ENCODE results near the gene FHAD1. TPM values are rescaled to one million over a fixed set of nuclear protein-coding genes. Genes with fewer than 3 reads are reported as not detected.
A peak's percentile ranks its signal among the peaks of the same experiment; 100 is the strongest.

The FHAD1 gene
- total RNA-seq, 1 donor from 2014 or later: under 0.01 TPM

DNA sequence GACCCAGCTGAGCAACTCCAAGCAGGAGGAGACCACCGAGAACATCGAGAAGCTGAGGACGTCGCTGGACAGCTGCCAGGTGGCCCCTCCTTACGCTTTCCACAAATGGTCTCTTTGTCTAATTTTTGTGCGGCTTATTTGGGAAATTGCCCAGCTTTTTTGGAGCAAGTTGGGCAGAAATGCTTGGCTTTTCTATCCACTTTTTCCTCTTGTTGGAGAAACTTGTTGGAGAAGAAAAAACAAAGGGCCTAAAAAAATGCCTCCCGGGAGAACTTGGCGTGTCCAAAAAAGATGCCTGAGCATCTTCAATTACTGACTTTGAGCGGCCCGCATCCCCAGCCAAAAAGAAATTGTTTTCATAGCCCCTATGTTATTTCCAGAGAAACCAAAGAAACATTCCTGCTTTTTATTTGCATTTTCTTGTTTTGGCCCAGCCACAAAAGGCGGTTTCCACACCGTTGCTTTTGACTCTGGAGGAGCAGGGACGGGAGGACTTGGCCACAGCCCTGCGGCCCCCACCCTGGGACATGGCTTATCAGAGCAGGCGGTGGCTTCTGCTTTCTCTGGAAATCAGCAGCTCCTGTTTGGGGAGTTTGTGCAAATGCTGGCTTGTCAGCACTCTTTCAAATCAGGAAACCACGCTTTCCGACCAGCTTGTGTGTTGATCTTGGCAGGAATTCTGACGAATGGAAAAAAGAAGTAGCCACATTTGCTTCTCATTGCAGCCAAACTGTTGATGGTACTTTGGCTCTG lies 81.5 kb downstream of the FHAD1 start:
- peak; percentile 92 for DNase-seq

DNA sequence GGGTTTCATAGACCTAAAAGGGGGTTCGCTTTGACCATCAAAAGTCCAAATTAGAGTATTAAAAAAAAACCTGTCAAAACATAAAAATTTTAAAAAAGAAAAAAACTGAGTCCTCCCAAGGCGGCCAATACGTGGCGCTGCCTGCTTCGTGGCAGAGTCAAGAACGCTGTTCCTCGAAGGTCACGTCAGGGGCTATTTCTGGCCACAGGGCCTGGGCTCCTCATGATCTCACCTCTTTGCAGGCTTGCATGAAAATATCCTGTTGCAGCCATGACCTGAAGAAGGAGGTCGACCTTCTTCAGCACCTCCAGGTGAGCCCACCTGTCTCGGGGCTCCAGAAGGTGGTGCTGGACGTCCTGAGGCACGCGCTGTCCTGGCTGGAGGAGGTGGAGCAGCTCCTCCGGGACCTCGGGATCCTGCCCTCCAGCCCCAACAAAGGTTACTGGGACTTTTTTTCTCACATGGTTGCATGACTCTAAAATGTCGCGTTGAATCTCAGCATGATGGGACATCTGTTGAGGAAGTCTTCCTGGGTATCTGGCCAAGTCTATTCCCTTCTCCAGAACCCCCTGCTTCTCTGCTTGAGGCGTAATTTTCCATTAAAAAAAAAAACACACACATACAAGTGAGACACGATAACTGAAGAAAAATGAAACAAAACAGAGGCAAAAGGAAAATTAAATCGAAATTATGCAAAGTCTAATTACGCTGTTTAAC lies 82.2 kb downstream of the FHAD1 start:
- DNase-seq: peak; percentile 86

DNA sequence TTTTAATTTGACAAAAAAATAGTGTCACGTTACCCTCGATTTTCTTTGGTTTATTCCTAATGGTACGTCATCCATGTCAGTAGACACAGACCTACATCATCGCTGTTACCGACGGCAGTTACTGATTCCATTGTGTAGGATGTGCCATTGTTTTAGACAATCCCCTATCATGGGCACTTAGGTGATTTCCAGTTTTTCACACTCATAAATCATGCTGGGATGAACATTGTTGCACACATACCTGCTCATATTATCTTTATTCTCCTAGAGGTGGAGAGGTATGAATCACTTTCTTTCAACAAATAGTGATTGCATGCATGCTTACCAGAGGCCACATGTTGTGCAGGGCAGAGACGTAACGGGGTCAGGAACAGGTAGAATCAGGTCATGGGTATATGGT lies 83.0 kb downstream of the FHAD1 start:
- no peak for DNase-seq

DNA sequence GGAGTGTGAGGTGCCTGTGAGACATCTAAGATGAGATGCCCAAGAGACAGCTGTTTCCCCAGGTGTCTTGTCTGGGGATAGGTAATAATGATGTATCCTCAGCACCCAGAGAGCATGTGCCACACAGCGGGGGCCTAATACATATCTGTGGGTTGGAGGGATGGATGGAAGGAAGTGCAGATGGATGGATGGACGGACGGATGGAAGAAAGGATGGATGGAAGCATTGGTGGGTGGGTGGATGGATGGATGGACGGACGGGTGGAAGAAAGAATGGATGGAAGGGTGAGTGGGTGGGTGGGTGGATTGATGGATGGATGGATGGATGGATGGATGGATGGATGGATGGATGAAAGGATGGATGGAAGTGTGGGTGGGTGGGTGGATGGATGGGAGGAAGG lies 84.2 kb downstream of the FHAD1 start:
- no peak for DNase-seq

DNA sequence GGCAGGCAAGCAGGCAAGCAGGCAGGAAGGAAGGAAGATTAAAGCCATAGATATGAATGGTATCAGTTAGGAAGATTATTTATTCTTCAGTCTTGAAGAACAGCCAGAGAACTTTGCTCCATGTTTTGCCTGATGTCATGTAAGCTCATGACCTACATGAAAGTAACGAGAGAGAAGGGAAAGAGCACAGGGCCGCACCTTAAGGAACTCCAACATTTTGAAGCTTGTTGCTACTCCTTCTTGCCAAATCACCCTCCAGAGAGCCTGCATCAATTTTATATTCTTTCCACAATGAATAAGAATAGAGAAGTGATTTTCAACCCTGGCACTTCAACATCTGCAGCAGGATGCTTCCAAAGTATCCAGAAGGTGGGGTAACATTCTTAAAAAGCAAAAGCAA lies 84.7 kb downstream of the FHAD1 start:
- DNase-seq: no peak

DNA sequence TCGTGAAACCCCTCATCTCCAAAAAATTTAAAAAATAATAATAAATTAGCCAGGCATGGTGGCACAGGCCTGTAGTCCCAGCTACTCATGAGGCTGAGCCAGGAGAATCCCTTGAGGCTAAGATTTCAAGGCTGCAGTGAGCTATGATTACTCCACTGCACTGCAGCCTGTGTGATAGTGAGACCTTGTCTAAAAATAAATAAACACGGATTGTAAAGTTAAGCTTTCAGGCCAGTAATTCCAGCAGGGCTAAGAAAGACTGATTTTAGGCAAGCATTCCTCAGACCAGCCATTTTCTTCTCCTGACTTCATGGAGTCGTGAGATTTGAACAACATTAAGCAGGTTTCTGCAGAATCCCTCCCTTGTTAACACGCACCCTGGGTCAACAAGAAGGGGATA lies 85.5 kb downstream of the FHAD1 start:
- DNase-seq: no peak

DNA sequence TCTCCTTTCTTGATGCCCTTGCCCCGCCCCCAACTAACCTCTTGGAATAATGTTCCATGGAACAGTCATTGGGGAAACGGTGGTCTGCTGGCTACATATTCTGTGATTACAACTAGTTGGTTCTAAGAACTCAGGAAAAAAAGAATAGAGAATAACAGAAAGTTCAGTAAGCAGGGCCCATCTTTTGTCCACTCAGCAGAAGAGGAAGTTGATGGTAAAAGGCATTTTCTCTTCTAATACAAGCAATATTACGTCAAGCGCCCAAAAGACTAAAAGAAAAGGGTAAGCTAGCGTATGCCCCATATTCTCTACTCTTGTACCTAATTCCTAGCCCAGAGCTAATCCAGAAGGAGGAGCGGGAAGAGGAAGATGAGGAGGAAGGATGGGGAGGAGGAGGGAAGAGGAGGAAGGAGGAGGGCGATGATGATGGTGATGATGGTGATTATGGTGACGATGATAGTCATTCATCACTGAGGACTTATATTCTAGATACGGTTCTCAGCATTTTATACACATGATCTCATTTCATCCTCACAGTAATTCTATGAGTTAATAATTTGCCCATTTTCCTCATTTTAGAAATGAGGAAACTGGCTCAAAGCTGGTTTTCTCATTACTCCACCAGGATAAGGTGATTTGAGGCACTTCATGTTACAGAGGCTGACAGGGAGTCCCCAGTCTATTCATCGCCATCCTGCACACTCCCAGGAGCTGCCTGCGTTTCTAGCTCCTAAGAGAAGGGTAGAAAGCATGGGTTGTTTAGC lies 86.1 kb downstream of the FHAD1 start:
- DNase-seq: no peak

DNA sequence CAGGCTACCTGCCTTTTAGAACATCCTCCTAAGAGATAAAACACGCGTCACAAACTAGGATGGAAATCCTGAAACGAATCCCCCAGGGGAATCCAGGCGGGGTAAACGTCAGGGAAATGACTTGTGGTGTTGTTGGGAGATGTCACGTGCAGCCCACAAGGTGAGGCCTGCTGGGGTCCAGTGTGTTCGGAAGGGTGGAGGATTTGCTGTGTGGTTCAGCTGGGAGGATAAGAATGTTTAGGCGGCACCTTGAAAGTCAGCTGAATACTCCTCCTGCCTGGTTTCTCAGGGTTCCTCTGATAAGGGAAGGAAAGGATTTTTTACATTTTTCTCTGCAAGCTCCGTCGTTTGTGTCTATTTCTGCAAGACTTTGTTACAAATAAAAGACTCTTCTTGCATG lies 88.0 kb downstream of the FHAD1 start:
- no peak for DNase-seq

DNA sequence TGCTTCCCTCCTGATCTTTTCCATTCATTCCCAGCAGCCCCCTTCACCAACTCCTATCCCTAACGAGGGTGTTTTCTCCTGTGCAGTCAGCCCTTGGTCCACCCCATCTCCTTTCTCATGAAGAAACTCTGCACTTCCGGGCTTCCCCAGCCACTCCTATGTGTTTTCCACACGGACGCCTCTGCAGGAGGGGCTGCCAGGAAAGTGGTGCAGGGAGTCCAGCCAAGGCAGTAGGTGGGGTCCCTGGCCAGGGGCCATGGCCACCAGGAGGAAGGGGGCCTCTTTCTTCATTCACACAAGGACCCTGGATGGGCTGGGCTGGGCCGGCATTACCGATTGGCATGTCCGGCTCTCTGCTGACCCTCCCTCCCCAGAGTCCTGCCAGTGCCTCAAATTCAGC lies 89.8 kb downstream of the FHAD1 start:
- DNase-seq: peak; percentile 28

DNA sequence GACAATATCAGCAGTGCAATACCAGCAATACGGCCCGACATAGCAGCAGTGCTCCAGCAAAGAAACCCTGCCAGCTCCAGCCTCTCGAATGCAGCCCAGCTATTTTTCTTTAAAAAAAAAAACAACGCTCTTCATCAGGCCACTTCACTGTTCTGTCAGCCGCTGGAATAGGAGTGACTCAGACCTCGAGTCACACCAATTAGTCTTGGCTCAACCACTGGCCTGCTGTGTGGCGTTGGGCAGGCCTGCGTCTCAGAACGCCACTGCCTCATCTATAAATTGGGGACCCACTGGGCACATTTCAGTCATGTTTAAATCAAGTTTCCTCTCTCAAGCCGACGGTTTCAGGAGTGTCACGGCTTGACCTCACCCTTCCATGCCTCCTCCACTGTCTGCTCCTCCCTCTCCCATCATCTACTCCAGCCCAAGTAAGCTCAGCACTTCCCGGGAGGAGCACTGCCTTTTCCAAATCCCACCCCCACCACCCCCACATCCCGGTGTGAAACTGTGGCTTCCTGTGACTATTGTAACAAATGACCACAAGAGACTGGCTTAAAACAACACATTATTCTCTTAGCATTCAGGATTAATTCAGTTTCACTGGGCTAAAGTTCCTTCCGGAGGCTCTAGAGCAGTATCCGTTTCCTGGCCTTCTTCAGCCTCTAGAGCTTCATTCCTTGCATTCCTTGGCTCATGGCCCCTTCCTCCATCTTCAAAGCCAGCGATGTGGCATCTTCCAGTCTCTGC lies 90.8 kb downstream of the FHAD1 start:
- DNase-seq: peak; percentile 91

DNA sequence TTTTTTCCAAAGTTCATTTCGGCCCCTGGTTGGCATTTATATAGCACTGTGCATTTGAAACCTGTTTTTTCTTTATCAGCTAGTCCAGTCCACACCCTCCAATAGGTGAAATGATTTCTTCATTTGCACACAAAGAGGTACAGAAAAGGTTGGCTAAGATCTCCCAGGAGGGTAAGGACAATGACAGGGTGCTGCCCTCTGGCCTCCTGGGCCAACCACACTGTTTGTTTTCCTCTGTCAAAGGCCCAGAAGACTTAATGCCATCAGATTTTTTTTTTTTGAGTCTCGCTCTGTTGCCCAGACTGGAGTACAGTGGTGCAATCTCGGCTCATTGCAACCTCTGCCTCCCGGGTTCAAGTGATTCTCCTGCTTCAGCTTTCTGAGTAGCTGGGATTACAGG lies 92.5 kb downstream of the FHAD1 start:
- no peak for DNase-seq

DNA sequence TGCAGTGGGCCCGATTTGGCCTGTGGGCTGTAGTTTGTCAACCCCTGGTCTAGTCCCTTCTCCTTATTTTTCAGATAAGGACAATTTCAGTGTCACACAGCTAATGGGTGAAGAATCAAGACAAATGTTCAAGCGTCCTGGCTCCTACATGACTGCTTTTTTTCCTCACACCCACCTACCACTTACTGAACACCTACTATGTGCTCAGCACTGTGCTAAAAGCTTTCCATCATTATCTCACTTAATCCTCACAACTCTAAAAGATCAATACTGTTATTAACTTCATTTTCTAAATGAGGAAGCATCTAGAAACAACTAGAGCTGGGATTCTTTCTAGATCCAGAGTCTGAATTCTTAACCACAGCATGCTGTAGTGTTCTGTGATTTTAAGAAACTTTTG lies 94.2 kb downstream of the FHAD1 start:
- DNase-seq: no peak

DNA sequence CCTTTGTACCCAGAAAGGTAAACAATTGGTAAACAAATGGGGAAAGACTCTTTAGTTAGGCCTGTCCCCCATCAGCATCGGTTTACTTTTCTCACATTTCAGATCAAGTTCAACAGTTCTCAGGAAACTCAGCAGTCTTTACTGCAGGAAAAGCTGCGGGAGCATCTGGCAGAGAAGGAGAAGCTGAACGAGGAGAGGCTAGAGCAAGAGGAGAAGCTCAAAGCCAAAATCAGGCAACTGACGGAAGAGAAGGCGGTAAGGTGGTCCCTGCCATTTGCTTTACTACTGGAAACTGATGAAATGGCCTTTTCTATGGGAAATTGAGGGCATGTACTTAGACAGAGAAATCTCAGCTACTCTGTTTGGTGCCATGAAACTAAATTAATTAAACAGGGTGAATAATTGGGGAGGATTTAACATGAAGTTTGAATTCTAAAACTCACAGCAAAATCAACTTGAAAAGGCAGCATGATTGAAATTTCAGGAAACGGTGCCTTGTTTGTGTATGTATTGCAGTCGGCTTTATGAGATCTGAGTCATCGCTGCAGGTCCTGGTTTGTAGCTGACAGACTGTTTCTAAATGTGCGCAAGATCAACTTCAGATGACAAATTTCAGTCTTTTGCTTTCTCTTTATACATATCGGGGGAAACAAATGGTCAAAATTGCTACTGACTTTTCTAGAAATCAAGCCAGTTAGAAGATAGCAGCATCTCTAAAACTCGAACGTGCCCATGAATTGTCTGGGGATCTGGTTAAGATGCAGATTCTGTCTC lies 94.8 kb downstream of the FHAD1 start:
- peak; percentile 83 for DNase-seq

DNA sequence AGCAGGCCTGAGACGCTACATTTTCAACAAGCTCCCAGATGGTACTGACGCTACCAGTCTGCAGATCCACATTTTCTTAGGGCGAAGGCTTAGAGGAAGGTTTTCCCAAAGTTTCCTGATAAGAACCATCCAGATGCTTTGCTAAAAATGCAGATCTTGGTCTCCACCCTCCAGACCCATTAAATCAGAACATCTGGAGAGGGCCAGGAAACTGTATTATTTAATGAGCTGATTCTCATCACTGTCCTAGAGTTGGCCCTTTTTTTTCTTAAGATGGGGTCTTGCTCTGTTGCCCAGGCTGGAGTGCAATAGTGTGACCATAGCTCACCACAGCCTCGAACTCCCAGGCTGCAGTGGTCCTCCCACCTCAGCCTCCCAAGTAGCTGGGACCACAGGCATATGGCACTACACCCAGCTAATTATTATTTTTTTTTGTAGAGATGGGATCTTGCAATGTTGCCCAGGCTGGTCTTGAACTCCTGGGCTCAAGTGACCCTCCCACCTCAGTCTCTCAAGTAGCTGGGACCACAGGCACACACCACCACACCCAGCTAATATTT lies 95.5 kb downstream of the FHAD1 start:
- no peak for DNase-seq

DNA sequence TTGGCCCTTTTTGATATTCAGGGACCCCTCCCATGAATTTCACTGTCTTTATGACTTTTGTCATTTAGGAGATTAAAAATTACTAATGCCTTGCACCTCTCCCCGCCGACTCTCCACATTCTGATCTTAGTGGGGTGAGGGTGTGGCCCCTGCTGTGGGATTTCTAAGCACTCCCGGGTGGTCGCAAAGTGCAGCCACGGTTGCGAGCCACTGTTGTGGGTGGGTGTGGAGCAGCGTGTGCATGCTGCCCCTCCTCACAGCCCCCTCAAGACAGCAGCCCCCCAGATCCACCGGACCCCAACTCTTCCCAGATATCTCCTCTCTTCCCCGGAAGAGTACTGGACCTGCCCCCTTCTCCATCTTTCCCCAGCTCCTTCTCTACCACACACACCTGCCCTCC lies 96.1 kb downstream of the FHAD1 start:
- no peak for DNase-seq

DNA sequence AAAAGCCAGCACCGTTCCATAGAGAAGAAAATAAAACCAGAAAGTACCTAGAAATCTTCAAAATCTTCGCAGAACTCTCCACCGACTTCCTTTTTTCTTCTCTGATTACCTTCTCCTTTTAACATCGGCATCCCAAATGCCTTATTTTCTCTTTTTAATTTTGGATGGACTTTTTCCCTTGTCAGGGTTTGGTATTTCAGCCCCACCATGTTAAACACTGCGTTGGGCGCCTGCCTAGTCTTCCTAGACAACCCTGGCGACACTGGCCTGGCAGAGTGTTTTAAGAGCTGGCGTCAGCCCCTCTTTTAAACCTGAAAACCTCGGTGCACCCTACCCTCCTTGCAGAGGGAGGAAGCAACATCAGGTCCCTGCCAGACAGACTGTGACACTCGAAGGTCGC lies 96.7 kb downstream of the FHAD1 start:
- peak; percentile 54 for DNase-seq

DNA sequence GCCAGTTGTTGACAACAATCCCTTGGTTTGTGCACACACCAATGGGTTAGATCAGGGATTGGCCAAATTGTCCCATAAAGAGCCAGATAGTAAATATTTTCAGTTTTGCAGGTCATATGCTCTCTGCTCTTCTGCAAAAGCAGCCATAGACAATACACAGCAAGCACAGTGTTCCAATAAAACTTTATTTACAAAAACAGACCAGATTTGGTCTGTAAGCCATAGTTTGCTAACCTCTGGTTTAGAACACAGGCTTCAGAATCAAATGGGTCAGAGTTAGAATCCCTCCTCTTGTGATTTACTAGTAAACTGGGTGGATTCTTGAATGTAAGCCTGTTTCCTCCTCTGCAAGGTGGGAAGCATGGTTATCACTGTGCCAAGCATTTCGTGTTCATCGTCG lies 97.4 kb downstream of the FHAD1 start:
- DNase-seq: no peak

DNA sequence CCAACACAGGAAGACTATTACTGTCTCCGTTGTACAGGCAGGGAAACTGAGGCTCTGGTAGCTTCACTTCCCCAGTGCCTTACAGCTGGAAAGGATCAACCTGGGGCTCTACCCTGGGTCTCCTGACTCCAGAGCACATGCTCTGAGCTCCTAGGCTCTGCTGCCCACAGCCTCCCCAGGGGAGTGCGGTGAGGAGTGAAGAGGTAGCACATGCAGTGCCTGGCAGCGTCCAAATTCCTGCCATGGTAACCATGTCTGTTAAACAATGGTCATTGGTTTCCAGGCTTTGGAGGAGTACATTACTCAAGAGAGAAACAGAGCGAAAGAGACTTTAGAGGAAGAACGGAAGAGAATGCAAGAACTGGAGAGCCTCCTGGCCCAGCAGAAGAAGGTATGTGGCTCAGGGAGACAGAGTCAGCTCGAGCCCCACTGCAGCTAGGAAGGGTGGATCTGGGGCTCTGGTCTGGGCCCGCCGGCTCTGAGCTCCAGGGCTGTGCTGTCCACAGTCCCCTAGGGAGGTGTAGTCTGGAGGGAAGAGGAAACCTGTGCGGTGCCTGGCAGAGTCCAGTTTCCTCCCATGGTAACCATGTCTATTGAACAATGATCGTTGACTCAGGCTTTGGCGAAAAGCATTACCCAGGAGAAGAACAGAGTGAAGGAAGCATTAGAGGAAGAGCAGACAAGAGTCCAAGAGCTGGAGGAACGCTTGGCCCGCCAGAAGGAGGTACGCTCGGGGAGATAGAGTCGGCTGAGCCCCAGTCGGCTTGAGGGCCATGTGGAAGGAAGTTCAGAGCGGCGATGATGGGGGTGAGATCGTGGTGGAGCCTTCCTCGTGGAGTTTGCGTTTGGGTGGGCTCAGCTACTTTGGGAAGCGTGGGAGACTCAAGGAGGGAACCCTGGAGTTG lies 98.0 kb downstream of the FHAD1 start:
- DNase-seq: no peak

DNA sequence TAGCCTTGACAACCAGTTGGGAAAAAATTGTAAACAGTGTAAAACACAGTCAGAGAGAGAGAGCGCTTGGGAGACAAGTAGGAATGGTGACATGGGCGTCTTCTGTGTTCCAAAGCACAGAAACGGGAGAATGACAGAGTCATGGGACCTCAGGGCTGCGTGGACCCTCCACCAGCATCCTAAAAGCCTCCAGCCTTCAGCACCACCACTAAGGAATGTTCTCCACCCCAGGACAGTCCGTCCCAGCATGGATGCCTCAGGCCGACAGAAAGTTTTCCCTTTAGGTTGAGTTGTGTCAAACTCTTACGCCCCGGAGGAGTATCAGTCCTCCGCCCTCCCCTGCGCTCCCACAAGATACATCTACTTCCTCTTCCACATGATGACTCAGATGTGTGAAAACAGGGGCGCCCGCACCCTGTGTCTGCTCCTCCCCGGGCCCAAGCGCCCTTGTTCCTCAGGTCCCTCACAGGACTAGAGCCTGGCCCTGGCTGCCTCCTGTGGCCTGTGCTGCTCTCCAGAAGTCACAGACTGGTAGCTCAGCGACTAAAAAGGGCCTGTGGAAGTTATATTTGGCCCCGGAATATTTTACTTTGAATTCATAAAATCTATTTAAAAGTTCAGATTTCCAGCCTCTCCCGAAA lies 98.8 kb downstream of the FHAD1 start:
- no peak for DNase-seq

DNA sequence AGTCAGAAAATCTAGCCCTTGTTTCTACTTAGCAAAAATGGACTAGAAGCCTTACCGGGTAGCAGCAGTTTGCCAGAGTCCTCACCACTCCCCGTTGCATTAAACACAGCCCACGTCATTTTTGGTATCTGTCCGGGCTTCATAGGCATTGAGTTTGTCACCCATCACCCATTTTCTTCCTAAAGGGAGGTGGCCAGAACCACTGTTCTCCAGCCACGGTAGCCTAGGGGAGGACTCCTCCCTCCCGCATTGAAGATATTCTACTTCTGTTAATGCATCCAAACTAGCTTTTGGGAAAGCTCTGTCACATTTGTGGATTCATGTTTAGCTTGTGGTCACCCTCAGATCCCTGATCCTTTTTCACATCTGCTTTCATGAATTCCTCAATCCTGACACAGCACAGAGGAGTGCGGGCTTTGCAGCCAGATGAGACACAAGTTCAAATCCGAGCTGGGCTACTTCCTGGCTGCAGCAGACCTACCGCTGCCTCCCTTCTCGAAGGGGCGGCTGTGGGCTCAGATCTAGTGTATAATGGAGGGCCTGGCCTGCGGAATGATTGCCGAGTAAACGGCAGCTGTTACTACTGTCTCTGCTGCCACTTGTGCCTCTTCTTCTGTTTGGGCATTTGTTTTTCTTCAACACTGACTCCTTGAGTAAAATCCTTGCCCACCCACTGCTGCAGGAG lies 99.5 kb downstream of the FHAD1 start:
- DNase-seq: no peak

Measured in dermis blood vessel endothelial cell (primary cell).